HG03442 (cell line): Measurements from ENCODE around the gene TNS1.
"Not testable (repeated sequence)": the region's sequence is repeated elsewhere in the genome, so short reads cannot be mapped to it uniquely, and the experiment has no call there.

ENCODE experiments used
- ATAC-seq: cut with Tn5 transposase; IDR thresholded peaks from one replicate; pipeline ENCODE4 v1.9.1; 2021; ENCODE audit warnings: mild to moderate bottlenecking, moderate library complexity; ENCODE audit not compliant: unreplicated experiment

TNS1 gene

GRCh38 chr2:217790195-217790594 lies 212.6 kb downstream of the TNS1 start:
- peak; percentile 53 for ATAC-seq

- no peak for ATAC-seq
These were observed 213.0 kb downstream of the TNS1 start for GRCh38 chr2:217789736-217790181.

GRCh38 chr2:217789003-217789735 lies 213.6 kb downstream of the TNS1 start:
- ATAC-seq = peak; percentile 33

GRCh38 chr2:217788669-217789002 lies 214.2 kb downstream of the TNS1 start:
- ATAC-seq = no peak

GRCh38 chr2:217787160-217787877 lies 215.5 kb downstream of the TNS1 start:
- ATAC-seq = no peak

- not testable (repeated sequence) for ATAC-seq
These were observed 216.2 kb downstream of the TNS1 start for GRCh38 chr2:217786560-217786959.

GRCh38 chr2:217785544-217786045 lies 217.2 kb downstream of the TNS1 start:
- ATAC-seq = peak; percentile 54

- ATAC-seq = no peak
These were observed 217.7 kb downstream of the TNS1 start for GRCh38 chr2:217784996-217785543.

GRCh38 chr2:217783243-217783642 lies 219.6 kb downstream of the TNS1 start:
- no peak for ATAC-seq

GRCh38 chr2:217777906-217778305 lies 224.9 kb downstream of the TNS1 start:
- no peak for ATAC-seq

GRCh38 chr2:217776631-217777030 lies 226.2 kb downstream of the TNS1 start:
- ATAC-seq = no peak

- no peak for ATAC-seq
These were observed 226.8 kb downstream of the TNS1 start for GRCh38 chr2:217775920-217776503.

- no peak for ATAC-seq
These were observed 228.6 kb downstream of the TNS1 start for GRCh38 chr2:217774232-217774631.

- ATAC-seq = no peak
These were observed 229.3 kb downstream of the TNS1 start for GRCh38 chr2:217773539-217773938.

- ATAC-seq = no peak
These were observed 236.4 kb downstream of the TNS1 start for GRCh38 chr2:217766356-217766755.

GRCh38 chr2:217761645-217762277 lies 241.0 kb downstream of the TNS1 start:
- no peak for ATAC-seq

- ATAC-seq = no peak
These were observed 242.8 kb downstream of the TNS1 start for GRCh38 chr2:217759991-217760390.

- no peak for ATAC-seq
These were observed 245.7 kb downstream of the TNS1 start for GRCh38 chr2:217757108-217757463.

GRCh38 chr2:217756375-217757107 lies 246.3 kb downstream of the TNS1 start:
- ATAC-seq = no peak

- ATAC-seq = no peak
These were observed 247.6 kb downstream of the TNS1 start for GRCh38 chr2:217755027-217755745.
